Epidermal melanocyte (primary cell): ENCODE data around the gene ULK4.
A peak's percentile ranks its signal among the peaks of the same experiment; 100 is the strongest.
"Not testable (repeated sequence)": the region's sequence is repeated elsewhere in the genome, so short reads cannot be mapped to it uniquely, and the experiment has no call there.

Source experiments
- DNase-seq: peaks from one replicate; pipeline ENCODE4 v3.0.0; 2011; ENCODE audit warnings: low spot score; ENCODE audit not compliant: insufficient read length

The ULK4 gene

DNA sequence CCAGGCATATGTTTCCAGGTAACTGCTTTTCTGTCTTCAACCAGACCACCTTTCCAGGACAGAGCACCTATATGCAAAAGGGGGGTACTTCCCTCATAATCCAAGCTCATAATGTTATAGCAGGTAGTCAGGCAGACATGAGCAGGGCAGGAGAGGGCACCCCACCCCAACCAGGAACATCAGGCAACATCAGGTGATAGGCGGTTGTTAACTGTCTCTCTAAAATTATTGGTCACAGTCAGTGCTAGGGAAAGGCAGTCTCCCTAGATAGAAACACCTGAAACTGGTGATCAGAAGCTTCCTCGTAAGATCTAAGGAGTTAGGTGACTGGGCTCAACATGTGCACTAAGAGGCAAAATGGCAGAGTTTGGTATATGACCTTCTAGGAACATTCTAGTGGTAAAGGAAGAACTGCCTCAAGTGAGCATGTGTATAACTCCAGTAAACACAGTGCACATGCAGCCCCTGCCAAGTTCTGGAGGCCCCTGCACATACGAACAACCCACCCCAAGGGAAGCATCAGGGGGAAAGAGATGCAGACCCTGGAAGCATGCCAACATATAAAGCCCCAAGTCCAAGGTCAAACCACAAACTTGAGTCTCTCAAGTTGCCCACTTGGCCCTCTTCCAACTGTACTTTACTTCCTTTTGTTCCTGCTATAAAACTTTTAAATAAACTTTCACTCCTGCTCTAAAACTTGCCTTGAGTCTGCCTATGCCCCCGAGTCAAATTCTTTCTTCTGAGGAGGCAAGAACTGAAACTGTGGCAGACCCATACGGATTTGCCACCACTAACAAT, 270.9 kb downstream of the ULK4 start:
- no peak for DNase-seq

DNA sequence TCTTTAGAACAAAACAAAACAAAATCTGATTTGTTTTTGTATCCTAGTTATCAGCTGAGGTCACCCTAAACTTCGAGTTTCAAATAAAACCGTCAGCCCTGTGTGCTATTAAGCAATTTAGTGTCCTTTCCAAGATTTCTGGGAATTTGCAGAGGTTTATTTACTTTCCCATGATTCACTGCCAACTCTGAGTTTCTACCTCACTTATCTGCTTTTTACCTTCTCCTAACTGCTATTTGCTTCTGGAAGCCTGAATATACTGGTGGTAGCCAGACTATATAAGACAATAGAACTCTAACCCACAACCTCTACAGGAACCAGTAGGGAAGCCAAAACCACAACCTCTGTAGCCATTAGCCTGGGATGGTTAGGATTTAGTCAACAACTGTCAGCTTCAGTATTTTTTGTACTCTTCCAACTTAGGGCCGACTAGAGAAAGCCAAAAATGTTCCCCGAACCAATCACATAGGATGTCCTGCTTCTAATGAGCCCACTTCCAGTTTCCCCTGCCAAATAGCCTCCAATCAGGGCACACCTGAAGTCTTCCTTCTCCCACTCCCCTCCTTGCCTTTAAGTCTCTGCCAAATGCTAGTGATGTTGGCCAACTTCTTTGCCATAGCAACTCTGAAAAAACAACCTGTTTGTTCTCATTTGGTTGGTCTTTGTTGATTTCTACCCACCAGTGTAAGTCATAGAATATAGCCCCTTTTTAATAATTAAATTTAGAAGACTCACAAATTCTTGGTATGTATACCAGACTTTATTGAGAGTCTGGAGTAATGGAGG, 273.1 kb downstream of the ULK4 start:
- no peak for DNase-seq

DNA sequence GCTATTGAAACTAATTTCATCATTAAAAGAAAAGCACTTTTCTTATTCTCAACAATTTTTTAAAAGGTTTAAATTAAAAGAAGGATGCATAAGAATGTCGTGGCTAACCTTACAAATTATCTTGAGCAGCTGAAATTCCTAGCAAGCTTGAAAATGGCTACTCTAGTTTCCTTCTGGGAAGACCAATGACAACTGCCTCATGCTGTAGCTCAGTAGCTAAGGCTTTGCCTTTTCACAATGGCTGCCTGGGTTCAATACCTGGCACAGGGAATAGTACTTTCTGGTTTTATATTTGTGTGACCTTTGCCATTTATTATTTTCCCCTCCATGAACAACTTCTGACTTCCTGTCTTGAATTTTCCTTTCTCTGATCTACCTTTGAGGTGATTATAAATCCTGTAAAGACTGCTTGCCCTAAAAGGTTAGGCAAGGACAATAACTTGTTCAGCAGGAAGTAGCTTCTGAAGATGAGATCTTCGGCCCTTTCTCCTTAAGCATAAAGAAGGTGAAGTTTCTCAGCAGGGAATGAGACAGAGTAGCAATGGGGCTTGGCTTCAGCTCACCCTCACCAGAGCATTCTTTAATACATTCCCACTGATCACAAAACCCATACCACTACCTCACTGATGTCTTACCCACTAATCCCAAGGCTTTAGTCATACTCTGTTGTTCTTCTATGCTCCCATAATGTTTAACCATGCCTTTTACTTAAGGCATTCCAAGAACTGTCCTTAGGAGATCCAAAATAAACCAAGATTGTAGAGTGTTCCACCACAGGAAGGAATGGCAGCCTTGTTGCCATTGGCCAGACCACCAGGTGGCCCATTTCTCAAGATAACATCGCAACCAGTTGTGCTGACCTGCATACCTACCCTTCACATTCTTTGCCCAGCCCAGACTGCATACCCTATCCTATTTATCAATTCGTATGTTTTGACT, 276.8 kb downstream of the ULK4 start:
- no peak for DNase-seq

DNA sequence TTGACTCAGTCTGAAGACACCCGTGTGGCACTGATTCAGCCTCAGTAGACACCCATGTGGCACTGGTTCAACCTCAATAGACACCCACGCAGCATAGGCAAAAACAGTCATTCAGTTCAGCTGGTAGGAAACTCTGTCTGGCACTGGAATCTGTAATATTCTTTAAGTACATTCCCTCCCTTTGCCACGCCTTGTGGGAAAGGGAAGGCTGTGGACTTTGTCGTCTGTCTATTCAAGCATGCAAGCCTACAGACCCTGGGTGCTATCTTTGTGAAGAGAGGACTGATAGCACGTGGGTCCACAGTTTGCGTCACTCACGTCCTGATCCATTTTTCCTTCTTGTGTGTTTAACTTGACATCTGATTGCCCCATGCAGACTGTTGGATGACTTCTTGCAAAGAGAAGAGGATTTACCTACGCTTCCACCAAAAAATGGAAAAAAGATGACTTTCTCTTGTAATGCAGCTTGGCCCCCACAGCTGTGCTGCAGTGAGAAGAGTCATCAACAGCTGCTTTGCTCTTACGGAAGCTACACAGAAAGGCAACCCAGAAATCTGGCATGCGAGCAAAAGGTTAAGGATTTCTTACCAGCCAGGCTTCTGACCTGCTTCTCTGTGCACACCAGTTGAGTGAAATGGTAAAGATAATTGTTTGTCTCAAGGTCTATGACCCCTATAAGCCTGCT, 278.1 kb downstream of the ULK4 start:
- no peak for DNase-seq

DNA sequence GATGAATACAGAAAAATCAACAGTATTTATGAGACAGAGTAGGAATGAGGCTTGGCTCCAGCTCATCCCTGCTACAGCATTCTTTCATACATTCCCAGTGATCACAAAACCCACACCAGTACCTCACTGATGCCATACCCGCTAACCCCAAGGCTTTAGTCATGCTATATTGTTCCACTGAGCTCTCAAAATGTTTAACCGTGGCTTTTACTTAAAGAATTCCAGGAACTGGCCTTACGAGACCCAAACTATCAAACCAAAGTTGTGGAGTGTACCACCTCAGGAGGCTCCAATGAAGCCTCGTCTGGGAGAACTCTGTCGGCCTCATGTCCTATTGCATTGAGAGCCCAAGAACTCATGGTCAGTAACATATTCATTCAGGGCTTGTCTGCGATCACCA, 278.9 kb downstream of the ULK4 start:
- no peak for DNase-seq

DNA sequence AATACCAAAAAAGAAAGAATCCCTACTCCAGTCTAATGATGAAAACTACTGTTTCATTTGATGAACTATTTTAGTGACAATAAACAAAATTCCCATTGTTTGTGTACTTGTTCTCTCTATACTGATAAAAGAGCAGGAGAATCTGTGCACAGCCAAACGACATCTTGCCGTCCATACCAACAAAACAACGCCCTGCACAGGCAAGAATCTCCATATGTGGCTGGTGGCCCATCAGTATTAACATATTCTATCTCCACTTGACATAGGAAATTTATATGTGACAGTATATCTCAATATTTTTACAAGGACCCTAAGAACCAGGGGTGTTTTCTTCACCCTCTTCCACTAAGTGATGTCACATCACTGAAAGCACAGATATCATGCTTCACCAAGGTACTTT, 279.5 kb downstream of the ULK4 start:
- no peak for DNase-seq

DNA sequence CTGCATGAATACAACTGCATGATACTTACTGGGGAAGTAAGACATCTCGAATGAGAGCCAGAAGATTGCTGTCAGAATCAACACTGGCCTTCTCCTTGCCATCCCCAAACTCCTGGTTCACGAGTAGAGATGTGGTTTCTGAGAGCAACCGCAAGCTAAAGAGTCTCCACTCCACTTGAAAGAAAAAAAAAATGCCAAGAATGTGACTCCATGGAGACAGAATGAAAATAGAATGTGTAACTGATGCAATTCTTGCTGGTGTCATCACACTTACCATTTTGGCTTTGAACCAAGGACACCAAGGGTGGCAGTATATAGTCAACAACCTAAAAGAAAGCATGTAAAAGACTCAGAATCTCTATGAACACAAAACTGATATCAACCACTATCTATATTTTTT, 280.4 kb downstream of the ULK4 start:
- DNase-seq = peak; percentile 53

DNA sequence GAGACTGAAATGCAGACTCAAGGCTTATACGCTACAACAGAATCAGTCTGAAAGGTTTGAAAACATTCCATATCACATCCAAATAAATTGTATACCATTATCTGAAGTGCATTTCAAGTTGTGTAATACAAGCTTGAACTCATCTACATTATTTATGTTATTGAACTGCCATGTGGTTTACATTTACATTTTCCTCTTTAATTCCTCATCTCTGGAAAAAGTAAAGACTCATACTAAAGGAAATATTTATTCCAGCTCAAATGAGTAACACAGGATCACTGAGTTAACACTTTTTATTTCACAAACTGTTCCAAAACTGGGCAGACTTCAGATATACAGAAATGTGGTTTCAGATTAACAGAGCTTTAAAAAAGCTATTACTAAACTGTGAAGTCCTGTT, 282.5 kb downstream of the ULK4 start:
- no peak for DNase-seq

DNA sequence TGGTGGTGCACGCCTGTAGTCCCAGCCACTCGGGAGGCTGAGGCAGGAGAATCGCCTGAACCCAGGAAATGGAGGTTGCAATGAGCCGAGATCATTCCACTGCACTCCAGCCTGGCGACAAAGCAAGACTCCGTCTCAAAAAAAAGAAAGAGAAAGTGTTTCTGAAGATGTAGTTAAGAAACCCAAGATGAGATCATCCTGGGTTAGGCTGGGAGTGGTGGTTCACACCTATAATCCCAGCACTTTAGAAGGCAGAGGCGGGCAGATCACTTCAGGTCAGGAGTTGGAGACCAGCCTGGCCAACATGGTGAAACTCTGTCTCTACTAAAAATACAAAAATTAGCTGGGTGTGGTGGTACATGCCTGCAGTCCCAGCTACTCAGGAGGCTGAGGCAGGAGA, 286.8 kb downstream of the ULK4 start:
- not testable (repeated sequence) for DNase-seq

DNA sequence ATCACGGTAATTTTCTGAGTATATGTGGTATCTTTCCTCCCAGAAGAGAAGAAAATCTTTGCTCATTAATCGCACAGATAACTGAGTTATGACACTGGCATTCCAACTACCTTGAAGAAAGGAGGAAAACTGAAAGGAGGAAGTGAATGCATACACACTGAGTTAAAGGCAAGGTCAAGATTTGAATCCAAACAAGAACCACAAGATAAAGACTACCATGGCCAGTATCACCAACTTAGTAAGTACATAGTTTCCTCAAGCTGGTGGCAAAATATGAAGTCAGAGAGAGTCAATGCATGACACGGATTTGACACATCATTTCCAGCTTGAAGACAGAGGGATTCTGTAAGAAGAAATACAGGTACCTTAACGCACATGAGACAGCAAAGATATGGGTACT, 287.5 kb downstream of the ULK4 start:
- DNase-seq = no peak

DNA sequence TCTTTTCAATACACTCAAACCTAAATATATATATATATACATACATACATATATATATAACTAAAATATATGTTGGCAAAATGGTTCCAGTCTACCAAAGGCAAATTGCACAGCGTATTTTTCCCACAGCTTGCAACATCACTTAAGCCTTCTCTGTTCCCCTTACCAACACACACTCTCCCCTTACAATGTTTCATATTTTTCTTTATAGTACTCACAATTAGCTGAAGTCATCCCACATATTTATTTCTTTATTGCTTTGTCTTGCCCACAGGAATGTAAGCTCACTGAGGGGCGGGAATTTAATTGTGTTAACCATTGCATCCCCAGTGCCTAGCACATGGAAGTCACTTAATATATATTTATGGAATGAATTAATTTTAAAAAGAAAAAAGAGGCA, 288.3 kb downstream of the ULK4 start:
- no peak for DNase-seq

DNA sequence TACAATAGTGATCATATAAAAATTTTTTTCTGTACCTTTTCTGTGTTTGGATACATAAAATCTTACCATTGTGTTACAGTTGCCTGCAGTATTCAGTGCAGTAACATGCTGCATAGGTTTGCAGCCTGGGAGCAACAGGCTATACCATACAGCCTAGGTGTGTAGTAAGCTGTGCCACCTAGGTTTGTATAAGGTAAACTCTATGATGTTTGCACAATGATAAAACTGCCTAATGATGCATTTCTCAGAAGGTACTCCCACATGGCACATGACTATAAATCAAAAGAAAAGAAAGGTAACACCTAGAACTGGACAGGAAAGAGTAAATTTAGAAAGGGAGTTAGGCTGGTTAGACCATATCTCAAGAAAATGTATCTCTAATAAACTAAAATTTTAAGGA, 293.5 kb downstream of the ULK4 start:
- DNase-seq = no peak

DNA sequence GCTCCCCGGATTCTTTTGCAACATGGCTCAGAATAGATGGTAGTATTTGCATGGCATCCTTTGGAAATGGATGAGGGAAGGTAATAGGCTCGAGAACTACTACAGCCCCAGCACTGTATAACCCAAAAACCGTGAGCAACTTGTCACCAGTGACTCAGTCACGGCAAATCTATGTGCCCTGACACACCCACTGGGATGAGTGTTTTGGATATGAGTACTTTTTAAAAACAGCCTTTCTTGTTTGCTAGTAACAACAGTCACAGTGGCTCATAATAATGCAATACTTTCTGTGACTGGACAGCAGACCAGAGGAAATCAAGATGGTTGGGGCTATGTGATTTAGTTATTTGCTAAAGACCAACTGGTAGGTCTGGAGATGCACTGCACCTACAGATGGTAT, 299.6 kb downstream of the ULK4 start:
- no peak for DNase-seq

DNA sequence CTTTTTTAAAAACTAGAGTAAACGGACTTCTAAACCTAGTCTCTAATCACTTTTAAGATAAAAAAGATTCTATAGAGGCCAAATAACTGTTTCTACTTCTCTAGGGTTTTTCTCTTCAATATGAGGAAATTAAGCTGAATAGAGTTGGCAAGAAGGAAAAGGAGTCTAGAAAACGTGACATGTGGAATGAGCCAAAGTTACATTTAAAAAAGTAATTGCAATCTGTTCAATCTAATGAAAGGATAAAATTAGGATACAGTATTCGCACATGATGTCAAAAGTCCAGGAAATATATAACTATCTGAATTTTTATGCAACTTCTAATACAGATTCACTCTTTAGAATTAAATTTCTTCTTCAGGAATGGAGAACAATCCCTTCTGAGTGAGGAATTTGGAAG, 300.1 kb downstream of the ULK4 start:
- no peak for DNase-seq

DNA sequence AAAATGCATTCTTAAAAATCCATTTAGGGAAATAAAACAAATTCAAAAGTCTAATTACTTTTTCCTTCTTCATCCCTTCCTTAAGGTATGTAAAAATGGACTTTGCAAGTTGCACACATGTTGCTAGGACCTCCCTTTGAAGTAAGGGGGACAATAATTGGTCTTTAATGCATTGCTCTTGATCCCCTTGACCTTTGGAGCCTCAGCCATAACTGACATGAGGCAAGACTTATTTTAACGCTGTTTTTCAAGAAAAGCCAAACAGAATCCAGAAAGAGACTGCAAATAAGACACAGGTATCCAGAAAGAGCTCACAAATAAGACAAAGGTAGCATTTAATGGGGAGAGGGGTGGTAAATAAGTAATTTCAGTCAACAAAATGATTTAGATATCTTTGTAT, 301.4 kb downstream of the ULK4 start:
- no peak for DNase-seq

DNA sequence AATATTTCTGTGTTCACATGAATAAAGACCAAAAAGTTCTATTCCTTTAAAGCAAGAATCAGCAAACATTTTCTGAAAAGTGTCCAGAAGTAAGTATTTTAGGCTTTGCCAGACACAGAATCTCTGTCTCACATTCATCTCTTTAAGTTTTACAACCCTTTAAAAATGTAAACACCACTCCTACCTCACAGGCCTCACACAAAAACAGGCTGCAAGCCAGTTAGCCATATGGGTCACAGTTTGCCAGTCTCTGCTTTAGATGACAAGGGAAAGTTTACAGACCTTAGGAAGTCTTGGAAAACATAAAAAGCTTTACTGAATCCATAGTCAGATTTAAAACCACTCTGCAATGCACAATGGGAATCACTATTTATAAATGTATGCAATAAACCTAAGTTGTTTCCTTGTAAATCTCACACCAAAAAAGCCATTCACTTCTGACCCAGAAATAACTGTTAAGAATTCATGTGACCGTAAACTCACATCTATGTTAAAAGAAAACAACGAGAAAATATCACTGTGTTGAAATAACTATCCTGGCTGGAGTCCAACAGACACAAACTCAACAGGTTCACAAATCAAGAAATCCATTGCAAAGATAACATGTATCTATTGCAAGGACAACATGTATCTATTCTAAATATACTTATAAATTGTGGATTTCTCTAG, 308.2 kb downstream of the ULK4 start:
- no peak for DNase-seq

DNA sequence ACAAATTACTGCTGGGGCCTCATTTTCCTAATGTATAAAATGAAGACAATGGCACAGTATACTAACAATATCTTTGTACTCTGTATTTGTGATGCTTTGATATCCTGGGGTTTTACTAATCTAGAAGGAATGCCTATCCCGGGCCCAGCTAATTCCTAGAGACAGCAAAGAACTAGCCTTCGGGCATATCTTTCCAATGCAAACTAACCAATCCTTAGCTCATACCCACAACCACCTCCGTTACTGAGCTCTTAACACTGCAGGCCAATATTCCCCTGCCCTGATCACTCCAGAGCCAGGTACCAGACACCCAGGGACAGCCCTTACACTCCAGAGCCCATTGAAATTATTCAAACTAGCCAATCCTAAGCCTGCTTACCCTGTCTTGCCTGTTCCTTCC, 309.0 kb downstream of the ULK4 start:
- no peak for DNase-seq

DNA sequence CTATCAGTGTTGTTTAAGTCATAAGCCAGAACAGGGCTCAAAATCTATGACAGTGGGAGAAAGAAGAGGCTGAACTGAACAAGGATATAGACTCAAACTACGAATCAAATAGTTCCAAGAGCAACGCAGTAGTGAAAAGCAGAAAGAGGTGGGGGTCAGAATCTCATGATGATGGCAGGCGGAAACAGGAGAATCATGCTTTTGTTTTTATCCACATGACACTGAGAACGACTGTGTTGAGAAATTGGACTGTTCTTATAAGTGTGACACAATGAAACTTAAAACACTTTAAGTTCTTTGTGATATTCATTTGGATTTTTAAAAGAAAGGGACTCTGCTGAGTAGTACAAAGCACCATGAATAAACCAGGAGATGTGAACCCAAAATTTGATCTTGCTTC, 309.4 kb downstream of the ULK4 start:
- DNase-seq = peak; percentile 42

DNA sequence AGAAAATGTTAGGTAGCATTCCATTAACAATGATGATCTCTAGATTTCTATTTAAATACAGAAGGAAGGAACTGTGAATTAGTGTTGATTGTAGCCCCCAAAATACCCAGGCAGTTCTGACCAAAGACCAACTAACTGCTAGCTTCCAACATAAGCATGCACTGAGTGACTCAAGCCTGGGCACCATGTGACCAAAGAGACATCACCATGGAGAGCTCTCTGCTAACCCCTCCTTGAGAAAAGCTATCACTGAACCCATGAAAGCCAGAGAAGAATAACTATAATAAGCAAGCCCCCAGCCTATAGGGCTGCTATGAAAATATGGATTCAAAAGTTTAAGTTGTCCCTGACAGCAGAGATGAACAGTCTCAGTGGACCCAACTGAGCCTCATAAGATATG, 310.2 kb downstream of the ULK4 start:
- DNase-seq = no peak

DNA sequence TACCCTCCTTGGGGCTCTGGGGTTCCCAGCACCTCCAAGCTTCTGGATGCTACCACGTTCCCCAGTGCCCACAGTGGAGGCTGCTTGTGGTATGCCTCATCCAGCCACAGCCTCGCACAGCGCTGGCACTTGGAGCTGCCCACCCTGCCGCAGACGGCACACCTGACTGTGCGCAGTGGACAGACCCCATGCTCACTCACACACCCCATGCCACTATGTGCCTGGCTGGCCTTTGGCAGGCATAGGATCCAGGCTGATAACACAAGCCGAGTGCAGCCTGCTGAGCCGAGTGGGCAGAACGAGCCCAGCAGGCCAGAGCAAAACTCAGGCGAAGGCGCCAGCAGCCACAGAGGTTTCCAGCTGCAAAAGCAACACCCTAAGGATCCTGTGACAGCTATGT, 311.5 kb downstream of the ULK4 start:
- no peak for DNase-seq
